Liver (tissue), 9 donors: ENCODE results near the gene YPEL2. TPM values are rescaled to one million over a fixed set of nuclear protein-coding genes. Genes with fewer than 3 reads are reported as not detected.

ENCODE experiments used
- DNase-seq: peaks from one replicate; pipeline ENCODE4 v3.0.0-alpha.2; 2017; ENCODE audit warnings: low spot score
- H3K27ac ChIP-seq, 2 donors: one replicate each; pipeline ENCODE4 v1.7.0; 2013; ENCODE audit warnings: inconsistent platforms in 2 of 2, low read length in 2 of 2, control low read depth in 1 of 2, low read depth in 1 of 2, mild to moderate bottlenecking in 1 of 2
- H3K27me3 ChIP-seq, 4 donors: one replicate each; pipeline versions ENCODE4 v1.6.1 to v1.7.0; 2013; ENCODE audit warnings: low read length in 3 of 4, inconsistent platforms in 1 of 4, mild to moderate bottlenecking in 1 of 4, moderate library complexity in 1 of 4; ENCODE audit not compliant: control insufficient read depth in 4 of 4, insufficient read depth in 4 of 4
- H3K36me3 ChIP-seq, 4 donors: one replicate each; pipeline versions ENCODE4 v1.6.1 to v1.7.0; 2013; ENCODE audit warnings: low read length in 3 of 4, mild to moderate bottlenecking in 3 of 4, low read depth in 1 of 4, moderate library complexity in 1 of 4; ENCODE audit not compliant: control insufficient read depth in 4 of 4, insufficient read depth in 3 of 4
- H3K4me1 ChIP-seq, 4 donors: one replicate each; pipeline versions ENCODE4 v1.6.1 to v1.7.0; 2013; ENCODE audit warnings: low read length in 3 of 4, mild to moderate bottlenecking in 3 of 4, moderate library complexity in 1 of 4; ENCODE audit not compliant: control insufficient read depth in 4 of 4, insufficient read depth in 4 of 4
- H3K4me3 ChIP-seq, 3 donors: one replicate each; pipeline versions ENCODE4 v1.6.1 to v1.7.0; 2013; ENCODE audit warnings: low read length in 3 of 3, control low read depth in 1 of 3, low read depth in 1 of 3, mild to moderate bottlenecking in 1 of 3
- H3K9ac ChIP-seq, 2 donors: one replicate each; pipeline ENCODE4 v1.7.0; 2013; ENCODE audit warnings: low read length in 2 of 2, mild to moderate bottlenecking in 2 of 2, moderate library complexity in 2 of 2, control low read depth in 1 of 2, low read depth in 1 of 2
- H3K9me3 ChIP-seq, 4 donors: one replicate each; pipeline versions ENCODE4 v1.6.1 to v1.7.0; 2013; ENCODE audit warnings: low read length in 3 of 4; ENCODE audit not compliant: control insufficient read depth in 4 of 4
- CTCF ChIP-seq: fragments of 150-350 bp; IDR thresholded peaks from 2 replicates; pipeline ENCODE4 v1.5.1; 2017; ENCODE audit warnings: improper control_type of control experiment, low read depth, low read length; ENCODE audit not compliant: missing input control
- EGR1 ChIP-seq, 2 donors: IDR thresholded peaks; 2 replicates each; pipeline ENCODE4 v1.6.1; 2016 to 2018; ENCODE audit warnings: antibody characterized with exemption in 2 of 2, low read depth in 2 of 2
- FOXA2 ChIP-seq: IDR thresholded peaks from 2 replicates; pipeline ENCODE4 v1.6.1; 2016; ENCODE audit warnings: antibody characterized with exemption
- GABPA ChIP-seq, 2 donors: IDR thresholded peaks in 1 of 2; conservative IDR thresholded peaks in 1 of 2; 2 replicates each; pipeline ENCODE4 v1.6.1; 2016; ENCODE audit warnings: antibody characterized with exemption in 2 of 2, mild to moderate bottlenecking in 1 of 2, moderate library complexity in 1 of 2
- HNF4A ChIP-seq, 2 donors: conservative IDR thresholded peaks; 2 replicates each; pipeline ENCODE4 v1.6.1; 2016; ENCODE audit warnings: antibody characterized with exemption in 2 of 2, mild to moderate bottlenecking in 2 of 2
- HNF4G ChIP-seq: IDR thresholded peaks from 2 replicates; pipeline ENCODE4 v1.6.1; 2016; ENCODE audit warnings: antibody characterized with exemption
- JUND ChIP-seq, 2 donors: IDR thresholded peaks; 2 replicates each; pipeline ENCODE4 v1.6.1; 2016; ENCODE audit warnings: antibody characterized with exemption in 2 of 2
- NR2F2 ChIP-seq: IDR thresholded peaks from 2 replicates; pipeline ENCODE4 v1.6.1; 2016; ENCODE audit warnings: antibody characterized with exemption
- RAD21 ChIP-seq, 2 donors: IDR thresholded peaks; 2 replicates each; pipeline ENCODE4 v1.6.1; 2016; ENCODE audit warnings: antibody characterized with exemption in 2 of 2, mild to moderate bottlenecking in 2 of 2
- RXRA ChIP-seq, 2 donors: IDR thresholded peaks; 2 replicates each; pipeline ENCODE4 v1.6.1; 2017 to 2018; ENCODE audit warnings: antibody characterized with exemption in 2 of 2, mild to moderate bottlenecking in 1 of 2
- SP1 ChIP-seq: IDR thresholded peaks from 2 replicates; pipeline ENCODE4 v1.6.1; 2018; ENCODE audit warnings: antibody characterized with exemption, mild to moderate bottlenecking
- TAF1 ChIP-seq: conservative IDR thresholded peaks from 2 replicates; pipeline ENCODE4 v1.6.1; 2016; ENCODE audit warnings: antibody characterized with exemption, mild to moderate bottlenecking
- YY1 ChIP-seq: IDR thresholded peaks from 2 replicates; pipeline ENCODE4 v1.6.1; 2016; ENCODE audit warnings: antibody characterized with exemption, mild to moderate bottlenecking
- ZBTB33 ChIP-seq: IDR thresholded peaks from 2 replicates; pipeline ENCODE4 v1.6.1; 2016; ENCODE audit warnings: antibody characterized with exemption
- WGBS: extraction: QIAGEN DNeasy Blood & Tissue Kit; methylation state at CpG from one replicate; pipeline ENCODE4 v1.1.7; 2013; 5-methylcytosine and 5-hydroxymethylcytosine counted together
- polyA plus RNA-seq, 2 donors: library from polyadenylated mRNA; stranded (reverse) in 1 of 2; unstranded in 1 of 2; fragments of 200-250 nt in 1 of 2; fragments of >200 nt in 1 of 2; fragmentation: Nextera tagmentation in 1 of 2; extraction: Ambion mirVana in 1 of 2; gene quantifications; one replicate each; pipeline versions ENCODE4 v1.2.1 to v1.2.3, GENCODE V29; 2013 to 2015
- total RNA-seq, 2 donors: library from RNA; depleted of rRNA; stranded (reverse); fragments of >200 nt; gene quantifications; one replicate each; pipeline ENCODE4 v1.2.3, GENCODE V29; 2014
- TF ChIP-seq, protein P1 (sequence below): IDR thresholded peaks from 2 replicates; pipeline ENCODE4 v1.6.1; 2016; ENCODE audit warnings: antibody characterized with exemption
- TF ChIP-seq, protein P2 (sequence below): IDR thresholded peaks from 2 replicates; pipeline ENCODE4 v1.6.1; 2016; ENCODE audit warnings: antibody characterized with exemption
- TF ChIP-seq, protein P3 (sequence below): IDR thresholded peaks from 2 replicates; pipeline ENCODE4 v1.6.1; 2016; ENCODE audit warnings: antibody characterized with exemption, mild to moderate bottlenecking
- donor health status: healthy.
- donor health status: healthy.
- donor health status: healthy.
- donor health status: healthy.
- donor health status: healthy.

The YPEL2 gene
- total RNA-seq (10 to 100 TPM; 12.0 to 23.8 TPM), polyA plus RNA-seq (10 to 100 TPM in 1 of 2 donors, 1 to 10 TPM in 1; 4.2 to 10.6 TPM)

DNA sequence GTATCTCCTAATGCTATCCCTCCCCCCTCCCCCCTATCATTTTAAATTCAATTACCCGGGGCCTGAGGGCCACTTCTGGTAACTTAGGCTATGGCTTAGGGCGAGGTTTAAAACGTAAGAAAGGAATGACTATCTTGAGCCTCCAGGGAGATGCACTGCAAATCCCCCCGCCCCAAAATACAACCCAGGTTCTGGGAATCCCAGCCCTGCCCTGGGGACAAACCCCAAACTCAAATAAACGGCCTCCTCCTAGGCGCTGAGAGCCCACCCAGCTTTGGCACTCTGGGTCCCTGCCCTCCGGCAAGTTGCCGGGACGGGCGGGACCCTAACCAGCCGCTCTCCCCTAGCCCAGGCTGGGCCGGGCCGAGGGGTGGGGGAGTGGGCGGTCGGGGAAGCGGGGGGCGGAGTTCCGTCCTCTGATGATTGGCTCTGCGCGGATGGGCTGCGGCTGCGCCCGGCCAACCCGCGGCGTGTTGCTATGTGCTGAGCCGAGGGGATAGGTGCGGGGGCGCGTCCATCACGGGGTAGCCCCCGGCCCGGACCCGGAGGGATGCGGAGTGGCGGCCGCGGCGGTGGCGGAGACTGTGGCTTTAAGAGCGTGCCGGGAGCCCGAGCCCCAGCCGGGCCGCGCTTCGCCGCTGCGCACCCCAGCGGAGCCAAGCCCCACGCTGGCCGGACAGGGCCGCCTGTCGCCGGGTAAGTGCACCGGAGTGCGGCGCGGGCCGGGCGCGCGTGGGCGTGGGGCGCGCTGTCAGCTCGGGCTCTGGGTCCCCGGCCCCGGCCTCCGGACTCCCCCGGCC is at the start of gene YPEL2:
YPEL2 (plus strand) TSS at position 527 of the 800 bp plus-strand sequence. CDS start 21,755 bp downstream, outside the sequence.
- peaks cover 14 to 73% (median 49%) of the 10 kb centered on the region in 4 donors for H3K4me1 ChIP-seq
- under 1% methylated on average over 71 of the region's 71 CpGs for WGBS

More for the DNA sequence above, at the start of gene YPEL2:
- peak; percentile 88 for DNase-seq
- peak within 1 kb of the TSS; percentile 98 to 99 for H3K27ac ChIP-seq
- H3K9ac ChIP-seq: peak within 1 kb of the TSS; percentile 57 to 97
- H3K9me3 ChIP-seq: no peaks in the 10 kb centered on the region
- peaks cover 0 to 2% (median 0%) of the 10 kb centered on the region in 4 donors for H3K36me3 ChIP-seq
- H3K4me3 ChIP-seq: peak within 1 kb of the TSS; percentile 32 to 96 (median 92)
- TF ChIP-seq JUND (IDR thresholded peaks at IDR 0.05) (no peak), CTCF (no peak), FOXA2 (no peak), TAF1 (no peak), RXRA (IDR thresholded peaks at IDR 0.05) (no peak), SP1 (peak; percentile 84), HNF4G (no peak), ZBTB33 (no peak), HNF4A (conservative IDR thresholded peaks at IDR 0.05) (no peak), YY1 (peak; percentile 22), NR2F2 (no peak), EGR1 (IDR thresholded peaks at IDR 0.05; ENCODE audit: low read depth in 2 of 2) (no peak), GABPA (IDR thresholded peaks at IDR 0.05 in 1 of 2, conservative IDR thresholded peaks at IDR 0.05 in 1 of 2) (no peak), RAD21 (IDR thresholded peaks at IDR 0.05) (no peak)
- TF ChIP-seq, protein P1, sequence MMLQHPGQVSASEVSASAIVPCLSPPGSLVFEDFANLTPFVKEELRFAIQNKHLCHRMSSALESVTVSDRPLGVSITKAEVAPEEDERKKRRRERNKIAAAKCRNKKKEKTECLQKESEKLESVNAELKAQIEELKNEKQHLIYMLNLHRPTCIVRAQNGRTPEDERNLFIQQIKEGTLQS: no peak
- TF ChIP-seq, protein P2, sequence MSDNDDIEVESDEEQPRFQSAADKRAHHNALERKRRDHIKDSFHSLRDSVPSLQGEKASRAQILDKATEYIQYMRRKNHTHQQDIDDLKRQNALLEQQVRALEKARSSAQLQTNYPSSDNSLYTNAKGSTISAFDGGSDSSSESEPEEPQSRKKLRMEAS: no peak
- TF ChIP-seq, protein P3, sequence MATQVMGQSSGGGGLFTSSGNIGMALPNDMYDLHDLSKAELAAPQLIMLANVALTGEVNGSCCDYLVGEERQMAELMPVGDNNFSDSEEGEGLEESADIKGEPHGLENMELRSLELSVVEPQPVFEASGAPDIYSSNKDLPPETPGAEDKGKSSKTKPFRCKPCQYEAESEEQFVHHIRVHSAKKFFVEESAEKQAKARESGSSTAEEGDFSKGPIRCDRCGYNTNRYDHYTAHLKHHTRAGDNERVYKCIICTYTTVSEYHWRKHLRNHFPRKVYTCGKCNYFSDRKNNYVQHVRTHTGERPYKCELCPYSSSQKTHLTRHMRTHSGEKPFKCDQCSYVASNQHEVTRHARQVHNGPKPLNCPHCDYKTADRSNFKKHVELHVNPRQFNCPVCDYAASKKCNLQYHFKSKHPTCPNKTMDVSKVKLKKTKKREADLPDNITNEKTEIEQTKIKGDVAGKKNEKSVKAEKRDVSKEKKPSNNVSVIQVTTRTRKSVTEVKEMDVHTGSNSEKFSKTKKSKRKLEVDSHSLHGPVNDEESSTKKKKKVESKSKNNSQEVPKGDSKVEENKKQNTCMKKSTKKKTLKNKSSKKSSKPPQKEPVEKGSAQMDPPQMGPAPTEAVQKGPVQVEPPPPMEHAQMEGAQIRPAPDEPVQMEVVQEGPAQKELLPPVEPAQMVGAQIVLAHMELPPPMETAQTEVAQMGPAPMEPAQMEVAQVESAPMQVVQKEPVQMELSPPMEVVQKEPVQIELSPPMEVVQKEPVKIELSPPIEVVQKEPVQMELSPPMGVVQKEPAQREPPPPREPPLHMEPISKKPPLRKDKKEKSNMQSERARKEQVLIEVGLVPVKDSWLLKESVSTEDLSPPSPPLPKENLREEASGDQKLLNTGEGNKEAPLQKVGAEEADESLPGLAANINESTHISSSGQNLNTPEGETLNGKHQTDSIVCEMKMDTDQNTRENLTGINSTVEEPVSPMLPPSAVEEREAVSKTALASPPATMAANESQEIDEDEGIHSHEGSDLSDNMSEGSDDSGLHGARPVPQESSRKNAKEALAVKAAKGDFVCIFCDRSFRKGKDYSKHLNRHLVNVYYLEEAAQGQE: no peak
- H3K27me3 ChIP-seq: no peaks in the 10 kb centered on the region
